GM20000 (cell line): ENCODE data around the gene AOPEP.
"Not testable (repeated sequence)": the region's sequence is repeated elsewhere in the genome, so short reads cannot be mapped to it uniquely, and the experiment has no call there.

Experiments used
- DNase-seq: peaks from one replicate; pipeline ENCODE4 v3.0.0; 2012; ENCODE audit warnings: low spot score
- TF ChIP-seq, protein P1 (sequence below): IDR thresholded peaks from 2 replicates; pipeline ENCODE4 v1.5.1; 2012; ENCODE audit warnings: mild to moderate bottlenecking, control low read depth; ENCODE audit errors: extremely low read depth, missing control alignments

Gene AOPEP

DNA sequence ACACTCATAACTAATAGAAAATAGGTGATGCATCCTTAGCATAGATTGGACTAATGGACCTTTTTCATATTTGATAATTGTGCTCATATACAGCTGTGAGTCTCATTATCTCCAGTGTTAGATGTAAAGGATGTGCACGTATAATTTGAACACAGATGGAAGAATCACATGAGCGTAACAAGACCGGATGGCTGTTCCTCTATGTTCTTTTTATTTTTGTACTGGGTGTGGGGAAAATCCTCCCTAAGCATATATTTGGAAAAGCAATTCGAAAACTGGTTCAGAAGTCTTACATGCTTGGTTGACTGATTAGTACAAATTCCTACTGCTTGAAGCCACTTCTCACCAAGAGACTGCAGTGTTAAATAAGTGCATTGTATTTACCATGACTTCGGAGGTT is 230.2 kb downstream of the AOPEP start:
- DNase-seq, result no peak
- TF ChIP-seq, protein P1, sequence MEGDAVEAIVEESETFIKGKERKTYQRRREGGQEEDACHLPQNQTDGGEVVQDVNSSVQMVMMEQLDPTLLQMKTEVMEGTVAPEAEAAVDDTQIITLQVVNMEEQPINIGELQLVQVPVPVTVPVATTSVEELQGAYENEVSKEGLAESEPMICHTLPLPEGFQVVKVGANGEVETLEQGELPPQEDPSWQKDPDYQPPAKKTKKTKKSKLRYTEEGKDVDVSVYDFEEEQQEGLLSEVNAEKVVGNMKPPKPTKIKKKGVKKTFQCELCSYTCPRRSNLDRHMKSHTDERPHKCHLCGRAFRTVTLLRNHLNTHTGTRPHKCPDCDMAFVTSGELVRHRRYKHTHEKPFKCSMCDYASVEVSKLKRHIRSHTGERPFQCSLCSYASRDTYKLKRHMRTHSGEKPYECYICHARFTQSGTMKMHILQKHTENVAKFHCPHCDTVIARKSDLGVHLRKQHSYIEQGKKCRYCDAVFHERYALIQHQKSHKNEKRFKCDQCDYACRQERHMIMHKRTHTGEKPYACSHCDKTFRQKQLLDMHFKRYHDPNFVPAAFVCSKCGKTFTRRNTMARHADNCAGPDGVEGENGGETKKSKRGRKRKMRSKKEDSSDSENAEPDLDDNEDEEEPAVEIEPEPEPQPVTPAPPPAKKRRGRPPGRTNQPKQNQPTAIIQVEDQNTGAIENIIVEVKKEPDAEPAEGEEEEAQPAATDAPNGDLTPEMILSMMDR, result no peak

GRCh38 chr9:94960964-94961363 is 234.5 kb downstream of the AOPEP start:
- TF ChIP-seq, protein P1, result no peak
- DNase-seq, result no peak

DNA sequence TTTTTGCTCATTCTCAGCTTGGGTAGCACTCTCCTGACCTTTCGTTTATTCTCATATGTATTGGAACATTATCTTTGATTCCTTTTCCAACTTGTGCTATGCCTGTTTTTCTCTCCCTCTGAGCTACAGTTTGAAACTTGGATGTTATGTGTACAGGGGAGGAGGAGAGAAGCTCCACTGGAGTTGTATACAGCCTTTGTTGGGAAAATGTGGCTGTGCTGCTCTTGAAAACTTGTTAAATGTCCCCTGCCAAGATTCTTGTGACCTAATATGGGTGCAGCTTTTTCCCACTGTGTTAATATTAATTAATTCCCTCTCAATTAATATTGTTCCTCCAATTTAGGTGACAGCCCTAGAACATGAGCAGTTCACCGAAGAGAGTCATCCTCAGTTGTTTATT is 235.4 kb downstream of the AOPEP start:
- TF ChIP-seq, protein P1, result no peak
- no peak for DNase-seq

GRCh38 chr9:94965631-94966030 is 239.1 kb downstream of the AOPEP start:
- not testable (repeated sequence) for DNase-seq

DNA sequence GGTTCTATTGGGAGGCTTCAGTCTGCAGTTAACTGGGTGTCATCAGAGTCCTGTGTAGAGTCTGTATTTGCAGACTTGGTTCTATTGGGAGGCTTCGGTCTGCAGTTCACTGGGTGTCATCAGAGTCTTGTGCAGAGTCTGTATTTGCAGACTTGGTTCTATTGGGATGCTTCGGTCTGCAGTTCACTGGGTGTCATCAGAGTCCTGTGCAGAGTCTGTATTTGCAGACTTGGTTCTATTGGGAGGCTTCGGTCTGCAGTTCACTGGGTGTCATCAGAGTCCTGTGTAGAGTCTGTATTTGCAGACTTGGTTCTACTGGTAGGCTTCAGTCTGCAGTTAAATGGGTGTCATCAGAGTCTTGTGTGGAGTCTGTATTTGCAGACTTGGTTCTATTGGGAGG is 239.5 kb downstream of the AOPEP start:
- not testable (repeated sequence) for DNase-seq

GRCh38 chr9:94967482-94967881 is 241.0 kb downstream of the AOPEP start:
- TF ChIP-seq, protein P1, result no peak
- DNase-seq, result no peak

DNA sequence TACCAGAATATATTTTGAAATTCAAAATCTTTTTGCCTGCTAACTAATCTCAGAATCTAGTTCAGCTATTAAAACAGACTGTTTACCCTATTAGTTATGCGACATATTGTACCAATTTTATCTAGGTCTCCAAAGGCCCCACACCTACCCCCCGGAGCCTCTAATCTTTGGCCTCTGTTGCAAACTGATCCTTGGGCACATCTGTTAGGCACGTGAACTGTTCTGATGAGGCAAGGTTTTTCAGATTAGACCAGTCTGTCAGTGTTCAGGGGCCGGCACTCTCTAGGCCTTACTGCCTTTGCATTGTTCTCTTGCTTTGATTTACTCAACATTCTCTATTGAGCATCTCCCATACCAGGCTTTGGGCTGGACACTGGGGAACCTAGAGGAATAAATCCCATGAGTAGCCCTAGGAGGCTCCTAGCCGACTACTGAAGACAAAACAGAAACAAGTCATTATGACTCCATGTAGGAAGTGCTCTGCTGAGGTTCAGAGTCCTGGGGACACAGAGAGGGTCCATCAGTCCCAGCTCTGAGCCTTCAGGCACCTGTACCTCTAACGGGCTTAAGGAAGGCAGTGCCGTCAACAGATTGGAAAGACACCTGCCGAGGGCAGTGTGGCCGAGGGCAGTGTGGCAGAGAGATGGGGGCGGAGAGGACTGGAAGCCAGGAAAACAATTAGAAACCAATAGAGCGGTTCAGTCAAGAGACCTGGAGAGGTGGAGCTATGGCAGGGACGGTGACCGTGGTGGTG is 245.1 kb downstream of the AOPEP start:
- DNase-seq, result no peak
- TF ChIP-seq, protein P1, result no peak

- TF ChIP-seq, protein P1, result no peak
- no peak for DNase-seq
These were observed 247.0 kb downstream of the AOPEP start for GRCh38 chr9:94973451-94973941.
